NB4 (cell line): ENCODE measurements around the gene EID3.
"Not testable (repeated sequence)": the region's sequence is repeated elsewhere in the genome, so short reads cannot be mapped to it uniquely, and the experiment has no call there.

Source experiments
- DNase-seq: peaks from one replicate; pipeline ENCODE4 v3.0.0; 2010; ENCODE audit warnings: low read depth
- H3K4me3 ChIP-seq: one replicate; pipeline ENCODE4 v1.5.1; 2011; ENCODE audit warnings: mild to moderate bottlenecking, low read depth, low read length, moderate library complexity
- CTCF ChIP-seq: IDR thresholded peaks from one replicate; pipeline ENCODE4 v1.5.1; 2012; ENCODE audit warnings: low read depth, low read length
- MAX ChIP-seq: IDR thresholded peaks from 2 replicates; pipeline ENCODE4 v1.6.1; 2011; ENCODE audit warnings: low read depth, low read length
- MYC ChIP-seq: IDR thresholded peaks from 2 replicates; pipeline ENCODE4 v1.6.1; 2011; ENCODE audit warnings: low read depth, low read length
- POLR2A ChIP-seq: IDR thresholded peaks from 2 replicates; pipeline ENCODE4 v1.6.1; 2011; ENCODE audit warnings: mild to moderate bottlenecking; ENCODE audit not compliant: insufficient read length; ENCODE audit errors: extremely low read depth

EID3 gene

GRCh38 chr12:104291867-104292524 lies 11.5 kb upstream of the EID3 start:
- no peak for DNase-seq
- H3K4me3 ChIP-seq, result no peak overlapping the region
- TF ChIP-seq CTCF, result no peak
- TF ChIP-seq MAX, result no peak
- TF ChIP-seq MYC, result no peak
- TF ChIP-seq POLR2A, result no peak

DNA sequence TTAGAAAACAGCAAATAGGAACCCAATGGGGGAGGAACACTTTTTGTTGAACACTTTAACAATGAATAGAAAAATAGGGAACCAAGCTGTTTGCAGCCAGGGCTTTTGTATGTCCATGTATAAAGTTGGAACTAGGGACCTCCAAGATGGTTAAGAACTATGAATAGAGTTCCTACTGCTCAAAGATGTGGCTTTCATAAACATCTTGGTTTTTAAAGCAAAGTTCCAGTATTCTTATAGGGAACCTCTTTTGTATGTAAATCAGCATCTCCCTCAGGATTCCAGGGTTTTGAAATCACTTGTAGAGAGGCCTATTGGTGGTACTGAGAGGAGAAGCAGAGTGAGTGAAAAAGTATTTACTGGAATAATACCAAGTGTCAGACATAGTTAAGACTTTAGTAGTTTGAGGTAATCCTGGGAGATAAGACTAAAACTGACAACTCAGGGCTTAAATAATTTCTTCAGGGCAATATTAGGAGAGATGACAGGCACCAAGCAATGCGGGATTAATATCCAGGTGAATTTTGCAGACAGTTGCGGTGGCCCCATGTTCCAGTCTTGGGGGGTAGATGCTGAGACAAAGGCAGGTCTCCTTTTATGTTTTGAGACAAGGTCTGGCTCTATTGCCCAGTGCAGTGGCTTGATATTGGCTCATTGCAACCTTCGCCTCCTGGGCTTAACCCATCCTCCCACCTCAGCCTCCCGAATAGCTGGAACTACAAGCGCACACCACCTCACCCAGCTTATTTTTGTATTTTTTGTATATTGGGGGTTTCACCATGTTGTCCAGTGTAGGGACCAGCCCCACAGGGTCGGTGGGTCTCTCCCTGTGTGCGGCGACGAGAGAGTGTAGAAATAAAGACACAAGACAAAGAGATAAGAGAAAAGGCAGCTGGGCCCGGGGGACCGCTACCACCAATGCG lies 10.4 kb upstream of the EID3 start:
- H3K4me3 ChIP-seq, result no peak overlapping the region
- DNase-seq, result no peak
- TF ChIP-seq MYC (no peak), MAX (no peak)

- peak; percentile 32 for TF ChIP-seq CTCF
- DNase-seq, result peak; percentile 62
- H3K4me3 ChIP-seq, result not testable (repeated sequence)
Measured at GRCh38 chr12:104294158-104294859, 9.2 kb upstream of the EID3 start.

GRCh38 chr12:104294927-104295668 lies 8.4 kb upstream of the EID3 start:
- no peak overlapping the region for H3K4me3 ChIP-seq
- DNase-seq, result no peak
- TF ChIP-seq MYC, result no peak
- TF ChIP-seq MAX, result no peak
- no peak for TF ChIP-seq POLR2A
- no peak for TF ChIP-seq CTCF

- no peak overlapping the region for H3K4me3 ChIP-seq
- TF ChIP-seq MAX, result no peak
- no peak for TF ChIP-seq MYC
- no peak for TF ChIP-seq POLR2A
- TF ChIP-seq CTCF, result no peak
- no peak for DNase-seq
Measured at GRCh38 chr12:104295954-104296353, 7.6 kb upstream of the EID3 start.
